Measurements from ENCODE around the gene L3MBTL3. TPM values are rescaled to one million over a fixed set of nuclear protein-coding genes. Genes with fewer than 3 reads are reported as not detected.

The L3MBTL3 gene
- total RNA-seq, 4 donors from 2014 or later: 3.1 to 6.7 (median 3.6) TPM

- intact Hi-C loops (cut with DNase I): no loop called here
- TF ChIP-seq EP300 (IDR thresholded peaks at IDR 0.05): no peak
- no peak for TF ChIP-seq POLR2A (IDR thresholded peaks at IDR 0.05; ENCODE audit: low read depth)
- TF ChIP-seq CTCF (IDR thresholded peaks at IDR 0.05): no peak
- no peak for TF ChIP-seq POLR2AphosphoS5 (IDR thresholded peaks at IDR 0.05)
- H3K27ac ChIP-seq (replicated peaks in 1 of 4): no peak overlapping the region
Observed at GRCh38 chr6:130010387-130010786, 8.0 kb upstream of the L3MBTL3 start.

GRCh38 chr6:130012728-130013127, 5.7 kb upstream of the L3MBTL3 start:
- Histone ChIP-seq H3K4me1 (peaks cover 0 to under 1% (median under 1%) of the 10 kb centered on the region in 4 donors), H3K4me3 (no peak overlapping the region), H3K9me3 (no peaks in the 10 kb centered on the region), H3K27me3 (no peaks in the 10 kb centered on the region), H3K36me3 (no peaks in the 10 kb centered on the region), H3K27ac (replicated peaks in 1 of 4) (no peak overlapping the region)
- no peak for DNase-seq (ENCODE audit: extremely low spot score)
- WGBS: 95% methylated on average over 4 of the region's 4 CpGs
- TF ChIP-seq EP300 (IDR thresholded peaks at IDR 0.05) (no peak), CTCF (IDR thresholded peaks at IDR 0.05) (no peak), POLR2AphosphoS5 (IDR thresholded peaks at IDR 0.05) (no peak), POLR2A (IDR thresholded peaks at IDR 0.05; ENCODE audit: low read depth) (no peak)
- intact Hi-C loops (cut with DNase I): no loop called here

More at GRCh38 chr6:130010387-130010786, 8.0 kb upstream of the L3MBTL3 start:
- 96% methylated on average over 2 of the region's 2 CpGs for WGBS
- H3K36me3 ChIP-seq: no peaks in the 10 kb centered on the region
- H3K4me1 ChIP-seq: no peaks in the 10 kb centered on the region
- no peaks in the 10 kb centered on the region for H3K9me3 ChIP-seq
- no peaks in the 10 kb centered on the region for H3K27me3 ChIP-seq
- H3K4me3 ChIP-seq: no peak overlapping the region
- no peak for DNase-seq (ENCODE audit: extremely low spot score)

- 0% methylated on average over 30 of the region's 54 CpGs for WGBS
- intact Hi-C loops (cut with DNase I): loop anchor here (5.0 kb wide), 1 partner anchor 127 kb away; no protein-coding TSS in a partner anchor
- Histone ChIP-seq H3K4me3 (peak overlapping the region; percentile 68 to 93 (median 84)), H3K9me3 (no peaks in the 10 kb centered on the region), H3K27ac (replicated peaks in 1 of 4) (peak overlapping the region; percentile 60 to 81 (median 78)), H3K36me3 (no peaks in the 10 kb centered on the region), H3K27me3 (no peaks in the 10 kb centered on the region), H3K4me1 (peaks cover 0 to 10% (median 7%) of the 10 kb centered on the region in 4 donors)
- DNase-seq (ENCODE audit: extremely low spot score): no peak
- TF ChIP-seq POLR2AphosphoS5 (IDR thresholded peaks at IDR 0.05) (no peak), CTCF (IDR thresholded peaks at IDR 0.05) (peak in 1 of 3 experiments; percentile 3)
Observed at GRCh38 chr6:130018744-130019325, 454 bp downstream of the L3MBTL3 start.

GRCh38 chr6:130019326-130020072, 1.1 kb downstream of the L3MBTL3 start:
- H3K27ac ChIP-seq (replicated peaks in 1 of 4): peak overlapping the region; percentile 77 to 83 (median 80)
- 0% methylated on average over 6 of the region's 116 CpGs for WGBS
- peak overlapping the region; percentile 68 to 93 (median 84) for H3K4me3 ChIP-seq
- TF ChIP-seq POLR2AphosphoS5 (IDR thresholded peaks at IDR 0.05): no peak
- TF ChIP-seq CTCF (IDR thresholded peaks at IDR 0.05): no peak
- no peak for TF ChIP-seq POLR2A (IDR thresholded peaks at IDR 0.05; ENCODE audit: low read depth)
- no peak for TF ChIP-seq EP300 (IDR thresholded peaks at IDR 0.05)
- DNase-seq (ENCODE audit: extremely low spot score): no peak
- no peaks in the 10 kb centered on the region for H3K36me3 ChIP-seq
- H3K9me3 ChIP-seq: no peaks in the 10 kb centered on the region
- peaks cover 0 to 10% (median 7%) of the 10 kb centered on the region in 4 donors for H3K4me1 ChIP-seq
- intact Hi-C loops (cut with DNase I): loop anchor here (2.0 to 5.0 kb wide), 2 partner anchors 127 to 421 kb away; no protein-coding TSS in a partner anchor
- H3K27me3 ChIP-seq: no peaks in the 10 kb centered on the region

Data from esophagus muscularis mucosa (tissue), 4 donors.